PC-3 (cell line): ENCODE measurements around the gene RALGAPA1. TPM values are rescaled to one million over a fixed set of nuclear protein-coding genes. Genes with fewer than 3 reads are reported as not detected.
"Not testable (repeated sequence)": the region's sequence is repeated elsewhere in the genome, so short reads cannot be mapped to it uniquely, and the experiment has no call there.

Experiments used
- ATAC-seq: fragments of 200-7000 bp; cut with Tn5 transposase; 2 replicates; pipeline ENCODE4 v1.9.1; 2020; ENCODE audit warnings: mild to moderate bottlenecking, moderate library complexity
- Bru-seq: library from RNA; stranded (reverse); fragments of 400-500 nt; gene quantifications from one replicate; lab custom pipeline; 2021; lab: Mats Ljungman, UMichigan
- BruChase-seq, 2 experiments: library from RNA; stranded (reverse); fragments of 400-500 nt; gene quantifications; one replicate each; lab custom pipeline; 2021; lab: Mats Ljungman, UMichigan
- BruUV-seq: library from RNA; stranded (reverse); fragments of 400-500 nt; replicated peaks from 2 replicates; lab custom pipeline; 2021; lab: Mats Ljungman, UMichigan
- CTCF ChIA-PET: fragments of 300-600 bp; sonication (Branson Sonifier 250); formaldehyde crosslinking; loops from one replicate; lab custom pipeline; 2022; ENCODE audit warnings: antibody characterized with exemption; lab: Charles Lee
- POLR2A ChIA-PET: fragments of 300-600 bp; sonication (Branson Sonifier 250); formaldehyde crosslinking; loops from one replicate; lab custom pipeline; 2022; ENCODE audit warnings: antibody characterized with exemption; ENCODE audit not compliant: unreplicated experiment; lab: Charles Lee
- DNase-seq: peaks from one replicate; pipeline ENCODE4 v3.0.0-alpha.2; 2015
- H2AFZ ChIP-seq: fragments of 300-600 bp; sonication (generic); 2 replicates; pipeline ENCODE4 v1.6.0; 2016; ENCODE audit warnings: antibody characterized with exemption, low read length
- H3F3A ChIP-seq: fragments of 300-600 bp; sonication (generic); one replicate; pipeline ENCODE4 v1.6.0; 2017; ENCODE audit warnings: antibody characterized with exemption, low read length, control low read depth, mild to moderate bottlenecking; ENCODE audit not compliant: unreplicated experiment
- H3K27ac ChIP-seq: fragments of 300-600 bp; sonication (generic); 2 replicates; pipeline ENCODE4 v1.5.1; 2016; ENCODE audit warnings: mild to moderate bottlenecking, low read length
- H3K27me3 ChIP-seq: fragments of 300-600 bp; sonication (generic); 2 replicates; pipeline ENCODE4 v1.6.1; 2016; ENCODE audit warnings: low read length, mixed read lengths
- H3K36me3 ChIP-seq: fragments of 300-600 bp; sonication (generic); 2 replicates; pipeline ENCODE4 v1.6.1; 2016; ENCODE audit warnings: low read depth, mixed run types, low read length, mixed read lengths
- H3K4me1 ChIP-seq: fragments of 300-600 bp; sonication (generic); 2 replicates; pipeline ENCODE4 v1.5.1; 2016; ENCODE audit warnings: low read length; ENCODE audit not compliant: insufficient read depth
- H3K4me2 ChIP-seq: fragments of 300-600 bp; sonication (generic); 2 replicates; pipeline ENCODE4 v1.6.0; 2016; ENCODE audit warnings: low read length
- H3K4me3 ChIP-seq: fragments of 300-600 bp; sonication (generic); 2 replicates; pipeline ENCODE4 v1.5.1; 2016; ENCODE audit warnings: mild to moderate bottlenecking, low read length, mixed read lengths
- H3K79me2 ChIP-seq: fragments of 300-600 bp; sonication (generic); 2 replicates; pipeline ENCODE4 v1.6.1; 2017; ENCODE audit warnings: low read length, mixed read lengths
- H3K9ac ChIP-seq: fragments of 300-600 bp; sonication (generic); 2 replicates; pipeline ENCODE4 v1.6.0; 2016; ENCODE audit warnings: mild to moderate bottlenecking, low read length
- H3K9me2 ChIP-seq: fragments of 300-600 bp; sonication (generic); replicated peaks from 2 replicates; pipeline ENCODE4 v1.6.1; 2016; ENCODE audit warnings: mixed run types, low read length, mixed read lengths
- H3K9me3 ChIP-seq: fragments of 300-600 bp; sonication (generic); 2 replicates; pipeline ENCODE4 v1.6.1; 2016; ENCODE audit warnings: low read length, mixed read lengths
- H4K20me1 ChIP-seq: fragments of 300-600 bp; sonication (generic); 2 replicates; pipeline ENCODE4 v1.6.1; 2016; ENCODE audit warnings: low read length, mixed read lengths
- EZH2 ChIP-seq: fragments of 300-600 bp; sonication (generic); IDR thresholded peaks from one replicate; pipeline ENCODE4 v1.6.1; 2017; ENCODE audit warnings: antibody characterized with exemption, mild to moderate bottlenecking, low read length; ENCODE audit not compliant: unreplicated experiment
- EZH2phosphoT487 ChIP-seq: fragments of 300-600 bp; sonication (generic); IDR thresholded peaks from 2 replicates; pipeline ENCODE4 v1.6.1; 2018; ENCODE audit warnings: mild to moderate bottlenecking, antibody characterized with exemption, low read length, borderline replicate concordance
- intact Hi-C: fragments of 100-400 bp; cut with micrococcal nuclease; formaldehyde crosslinking; loops from 2 replicates; pipeline ENCODE4 v1.9.0; 2023
- long read RNA-seq: library from polyadenylated mRNA; unstranded; transcript quantifications from one replicate; pipeline ENCODE4 v2.0.0, GENCODE V29; 2021; ENCODE audit not compliant: unreplicated experiment
- total RNA-seq: library from RNA; depleted of rRNA; stranded (reverse); fragments of >200 nt; gene quantifications from 2 replicates; pipeline ENCODE4 v1.2.3, GENCODE V29; 2014; rRNA removed
- TF ChIP-seq, protein P1 (sequence below): fragments of 300-600 bp; sonication (generic); conservative IDR thresholded peaks from 2 replicates; pipeline ENCODE4 v1.5.1; 2017; ENCODE audit warnings: antibody characterized with exemption, low read depth, mild to moderate bottlenecking, low read length

Gene RALGAPA1
- total RNA-seq (20.3 and 24.0 TPM in 2 replicates), Bru-seq, nascent RNA (percentile 85 among the genes with signal in this experiment), BruChase-seq, experiment 1, labeled RNA remaining after a 6-hour chase (percentile 78 among the genes with signal in this experiment), BruChase-seq, experiment 2, labeled RNA remaining after a 2-hour chase (percentile 86 among the genes with signal in this experiment)
- long read RNA-seq, full-length matches to known transcripts, result 3 of 30 reads
- long read RNA-seq, partial matches to known transcripts, result 18 of 30 reads
- long read RNA-seq, other reads (novel, unspliced or antisense), result 9 of 30 reads

DNA sequence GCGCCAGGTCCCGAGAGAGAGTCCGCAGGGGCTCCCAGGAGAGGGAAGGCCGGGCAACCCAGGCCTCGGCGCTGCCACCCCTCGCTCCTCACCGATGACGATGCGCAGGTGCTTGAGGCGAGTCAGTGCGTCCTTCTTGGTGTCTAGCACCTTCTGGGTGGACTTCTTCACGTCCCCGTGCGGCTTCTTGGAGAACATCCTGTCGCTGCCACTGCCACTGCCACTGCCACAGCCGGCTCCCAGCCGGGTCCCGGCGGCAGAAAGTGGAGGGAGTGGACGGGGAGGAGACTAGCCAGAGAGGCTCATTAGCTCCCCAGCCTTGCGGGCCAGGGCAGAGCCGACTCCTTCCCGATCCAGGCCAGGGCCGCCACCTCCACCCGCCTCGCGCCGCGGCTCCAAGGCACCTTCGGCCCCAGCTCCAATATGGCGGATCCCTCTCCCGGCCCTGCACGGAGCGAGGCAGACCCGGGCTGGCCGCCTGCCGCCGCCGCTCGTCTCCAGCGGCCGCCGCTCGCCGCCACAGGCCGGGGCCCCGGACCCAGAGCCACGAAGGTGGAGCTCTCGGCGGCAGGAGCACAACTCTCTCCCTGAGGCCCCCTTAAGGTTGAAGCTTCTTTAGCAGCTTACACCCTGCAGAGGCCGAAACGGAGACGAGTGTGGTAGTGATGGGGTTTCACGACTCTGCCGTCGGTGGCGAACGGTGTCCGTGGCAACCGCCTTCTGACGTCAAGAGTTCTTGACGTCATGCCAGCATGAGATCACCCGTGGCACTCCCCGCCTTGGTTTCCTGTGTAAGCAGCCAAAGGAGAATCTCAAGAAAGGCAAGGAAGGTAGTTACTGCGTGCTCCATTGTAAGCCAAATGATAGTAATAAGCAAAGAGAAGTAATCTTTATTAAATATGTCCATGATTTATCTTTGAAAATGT is at the start of gene RALGAPA1:
Gene RALGAPA1 (minus strand): TSS at position 658 of the 926 bp plus-strand sequence. CDS start 460 bp downstream, at position 198.
- TSS peak; percentile 71 for BruUV-seq
- H3K9me2 ChIP-seq, H3K9me3 ChIP-seq, H3K36me3 ChIP-seq, H3K27me3 ChIP-seq, H3F3A ChIP-seq: not testable (repeated sequence)
- DNase-seq, result peak; percentile 97
- CTCF ChIA-PET, result interaction anchor here (0.5 to 0.7 kb wide), 5 partner anchors 9 to 339 kb away, joined by 3 to 6 read pairs (median 4); no protein-coding TSS in a partner anchor
- Histone ChIP-seq H3K79me2 (peaks cover 38% of the 10 kb centered on the region), H3K9ac (peak within 1 kb of the TSS; percentile 72), H3K4me1 (peaks cover 17% of the 10 kb centered on the region), H3K4me3 (peak within 1 kb of the TSS; percentile 71), H3K4me2 (peak within 1 kb of the TSS; percentile 81), H3K27ac (peak within 1 kb of the TSS; percentile 57), H2AFZ (peak within 1 kb of the TSS; percentile 49), H4K20me1 (peaks cover 18% of the 10 kb centered on the region)
- TF ChIP-seq, protein P1, sequence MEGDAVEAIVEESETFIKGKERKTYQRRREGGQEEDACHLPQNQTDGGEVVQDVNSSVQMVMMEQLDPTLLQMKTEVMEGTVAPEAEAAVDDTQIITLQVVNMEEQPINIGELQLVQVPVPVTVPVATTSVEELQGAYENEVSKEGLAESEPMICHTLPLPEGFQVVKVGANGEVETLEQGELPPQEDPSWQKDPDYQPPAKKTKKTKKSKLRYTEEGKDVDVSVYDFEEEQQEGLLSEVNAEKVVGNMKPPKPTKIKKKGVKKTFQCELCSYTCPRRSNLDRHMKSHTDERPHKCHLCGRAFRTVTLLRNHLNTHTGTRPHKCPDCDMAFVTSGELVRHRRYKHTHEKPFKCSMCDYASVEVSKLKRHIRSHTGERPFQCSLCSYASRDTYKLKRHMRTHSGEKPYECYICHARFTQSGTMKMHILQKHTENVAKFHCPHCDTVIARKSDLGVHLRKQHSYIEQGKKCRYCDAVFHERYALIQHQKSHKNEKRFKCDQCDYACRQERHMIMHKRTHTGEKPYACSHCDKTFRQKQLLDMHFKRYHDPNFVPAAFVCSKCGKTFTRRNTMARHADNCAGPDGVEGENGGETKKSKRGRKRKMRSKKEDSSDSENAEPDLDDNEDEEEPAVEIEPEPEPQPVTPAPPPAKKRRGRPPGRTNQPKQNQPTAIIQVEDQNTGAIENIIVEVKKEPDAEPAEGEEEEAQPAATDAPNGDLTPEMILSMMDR, result peak; percentile 30; the same call in 1 of the 2 replicates
- intact Hi-C loops, result loop anchor here (5.0 kb wide), 1 partner anchor 62 kb away; no protein-coding TSS in a partner anchor
- ATAC-seq, result peak; percentile 93
- POLR2A ChIA-PET, result interaction anchor here (1.1 kb wide), 1 partner anchor 17 kb away, joined by 3 read pairs; the partner anchor contains the start of gene BRMS1L

DNA sequence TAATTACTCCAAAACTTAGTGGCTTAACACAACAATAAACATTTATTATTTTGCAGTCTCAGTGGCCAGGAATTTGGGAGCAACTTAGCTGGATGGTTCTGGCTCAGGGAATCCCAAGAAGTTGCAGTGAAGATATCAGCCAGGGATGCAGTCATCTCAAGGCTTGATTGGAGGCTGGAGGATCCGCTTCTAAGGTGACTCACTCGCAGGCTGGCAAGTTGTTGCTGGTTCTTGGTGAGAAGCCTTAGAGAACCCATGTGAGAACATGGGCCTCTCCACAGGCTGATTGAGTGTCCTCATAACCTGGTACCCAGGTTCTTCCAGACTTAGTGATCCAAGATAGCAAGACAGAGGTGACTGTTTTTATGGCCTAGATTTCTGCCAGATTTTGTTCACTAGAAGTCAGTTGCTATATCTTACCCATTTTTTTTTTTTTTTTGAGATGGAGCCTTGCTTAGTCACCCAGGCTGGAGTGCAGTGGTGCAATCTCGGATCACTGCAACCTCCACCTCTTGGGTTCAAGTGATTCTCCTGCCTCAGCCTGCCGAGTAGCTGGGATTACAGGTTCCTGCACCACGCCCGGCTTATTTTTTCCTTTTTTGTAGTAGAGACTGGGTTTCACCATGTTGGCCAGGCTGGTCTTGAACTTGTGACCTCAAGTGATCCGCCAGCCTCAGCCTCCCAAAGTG is 49.6 kb upstream of the RALGAPA1 start:
- Histone ChIP-seq H3K9me3 (no peaks in the 10 kb centered on the region), H3K4me3 (no peak overlapping the region), H3K4me1 (no peaks in the 10 kb centered on the region), H4K20me1 (no peaks in the 10 kb centered on the region), H2AFZ (no peak overlapping the region), H3K27ac (no peak overlapping the region), H3K9me2 (no peaks in the 10 kb centered on the region), H3K9ac (no peak overlapping the region), H3K36me3 (no peaks in the 10 kb centered on the region), H3K79me2 (no peaks in the 10 kb centered on the region), H3K4me2 (no peak overlapping the region), H3K27me3 (no peaks in the 10 kb centered on the region), H3F3A (no peaks in the 10 kb centered on the region)
- no peak for DNase-seq
- intact Hi-C loops, result no loop called here
- ATAC-seq, result peak; percentile 15; the same call in 1 of the 2 replicates
- CTCF ChIA-PET, result no interaction called here
- TF ChIP-seq EZH2phosphoT487, result no peak
- TF ChIP-seq EZH2, result no peak
- TF ChIP-seq, protein P1, result no peak
- POLR2A ChIA-PET, result no interaction called here
- no TSS peak for BruUV-seq
